Stimulated activated CD4-positive, alpha-beta T cell treated with anti-CD3 and anti-CD28 coated beads, Interleukin-4, amount 100 ng/mL, for 48 hours (primary cell): ENCODE measurements around the gene MFSD6L.

ENCODE experiments used
- DNase-seq, 2 donors: peaks; one replicate each; pipeline ENCODE4 v3.0.0-alpha.2; 2020; ENCODE audit warnings: low read depth in 2 of 2

Gene MFSD6L

GRCh38 chr17:8793649-8794048, 5.5 kb downstream of the MFSD6L start:
- no peak for DNase-seq

GRCh38 chr17:8792646-8793045, 6.5 kb downstream of the MFSD6L start:
- DNase-seq: no peak

GRCh38 chr17:8791910-8792270, 7.3 kb downstream of the MFSD6L start:
- no peak for DNase-seq

DNA sequence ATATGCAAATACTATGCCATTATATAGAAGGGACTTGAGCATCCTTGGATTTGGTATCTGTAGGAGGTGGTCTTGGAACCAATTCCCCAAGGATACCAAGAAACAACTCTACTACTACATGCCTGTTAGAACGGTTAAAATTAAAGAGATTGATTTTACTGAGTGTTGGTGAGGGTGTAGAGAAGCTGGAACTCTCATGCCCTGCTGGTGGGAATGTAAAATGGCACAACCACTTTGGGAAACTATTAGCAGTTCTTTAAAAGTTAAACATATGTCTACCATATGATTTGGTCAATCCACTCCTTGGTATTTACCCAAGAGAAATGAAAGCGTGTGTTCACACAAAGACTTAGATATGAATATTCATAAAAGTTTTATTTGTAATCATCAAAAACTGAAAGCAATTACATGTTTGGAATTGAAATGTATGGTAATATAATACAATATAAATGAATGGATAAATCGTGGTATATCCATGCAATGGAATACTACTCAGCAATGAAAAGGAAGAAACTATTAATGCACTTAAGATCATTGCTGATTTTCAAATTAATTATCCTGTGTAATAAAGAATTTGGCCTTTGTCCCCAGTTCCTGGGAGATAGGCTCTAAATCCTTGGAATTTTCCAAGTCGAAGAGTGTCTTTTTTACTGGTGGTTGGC, 7.8 kb downstream of the MFSD6L start:
- no peak for DNase-seq

DNA sequence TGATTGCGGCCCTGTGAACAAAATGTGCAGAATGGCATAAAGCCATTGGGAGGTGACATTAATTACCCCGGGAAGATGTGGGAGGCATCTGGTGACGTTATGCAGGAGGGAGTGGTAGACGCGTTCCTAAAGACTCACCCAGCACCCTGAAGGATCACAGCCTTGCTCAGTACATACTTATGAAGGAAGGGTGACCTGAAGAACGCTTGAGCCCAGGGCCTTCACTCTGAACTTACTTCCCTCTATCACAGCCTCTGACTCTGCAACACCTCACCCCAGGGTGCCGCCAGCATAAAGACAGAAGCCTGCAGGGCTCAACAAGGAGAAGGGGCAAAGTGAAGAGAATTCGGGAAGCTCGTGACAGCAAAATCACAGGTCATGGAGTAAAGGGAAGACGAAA, 9.4 kb downstream of the MFSD6L start:
- DNase-seq: no peak

GRCh38 chr17:8788998-8789397, 10.2 kb downstream of the MFSD6L start:
- no peak for DNase-seq

DNA sequence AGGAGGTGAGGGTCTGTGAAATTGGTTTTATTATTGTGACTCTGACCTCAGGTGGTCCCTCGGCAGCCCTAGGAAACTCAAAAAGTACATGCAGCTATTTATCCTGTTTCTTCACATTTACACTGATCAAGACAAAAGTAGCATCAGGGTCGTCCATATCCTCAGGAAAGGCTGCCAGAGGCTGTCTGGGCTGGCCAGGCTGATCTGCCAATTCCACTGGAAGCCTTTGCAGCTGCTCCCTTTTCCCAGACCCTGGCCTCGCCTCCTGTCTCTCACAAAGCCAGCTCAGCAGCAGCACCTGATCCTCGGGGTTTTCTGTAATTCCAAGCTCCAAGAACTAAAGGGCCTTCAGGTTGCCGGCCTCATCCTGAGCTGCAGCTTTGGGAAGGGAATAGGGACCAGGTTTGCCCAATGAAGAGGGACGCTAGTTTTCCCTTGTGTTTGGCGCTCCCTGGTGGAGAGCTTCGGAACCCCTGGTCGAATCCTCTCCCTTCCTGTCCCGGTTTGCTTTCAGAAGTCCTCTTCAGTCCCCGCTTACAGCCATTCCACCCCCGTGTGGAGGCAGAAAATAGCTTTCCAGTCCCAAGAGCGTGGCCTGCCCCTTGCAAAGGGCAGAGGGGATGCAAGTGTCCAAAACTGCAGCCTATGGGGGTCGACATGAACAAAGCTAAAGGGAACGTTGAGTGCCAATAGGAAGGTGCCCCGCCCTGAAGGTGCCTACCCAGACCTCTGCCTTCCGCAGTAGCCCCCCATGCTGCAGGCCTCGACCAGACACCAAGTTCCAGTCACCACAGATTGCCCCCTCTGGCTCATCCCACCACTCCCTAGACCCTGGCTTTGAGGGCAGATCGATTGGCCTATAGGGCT, 13.4 kb downstream of the MFSD6L start:
- DNase-seq: peak; percentile 59 to 74

- DNase-seq: no peak
These were observed 17.0 kb downstream of the MFSD6L start for GRCh38 chr17:8782176-8782575.

- no peak for DNase-seq
These were observed 17.4 kb downstream of the MFSD6L start for GRCh38 chr17:8781776-8782175.

- DNase-seq: no peak
These were observed 22.3 kb downstream of the MFSD6L start for GRCh38 chr17:8776881-8777280.

DNA sequence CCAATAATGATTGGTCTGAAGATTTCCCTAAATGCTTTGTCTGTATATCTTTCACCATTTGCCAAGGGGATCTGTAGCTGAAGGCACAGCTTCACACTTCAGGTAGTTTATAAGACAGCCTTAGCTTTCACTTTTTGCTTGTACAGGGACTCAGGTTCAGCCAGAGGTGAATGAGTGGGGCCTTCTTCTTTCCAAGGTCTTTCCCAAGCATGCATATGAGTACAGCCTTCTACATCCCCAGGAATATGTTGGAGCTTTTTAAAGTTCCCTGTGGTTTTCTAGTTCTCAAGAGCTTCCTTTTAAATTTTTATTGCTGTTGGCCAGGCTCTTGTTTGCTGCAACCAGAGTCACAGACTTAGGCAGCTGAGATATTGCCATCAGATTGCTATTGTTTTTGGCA, 22.9 kb downstream of the MFSD6L start:
- no peak for DNase-seq

GRCh38 chr17:8766731-8767130, 32.4 kb downstream of the MFSD6L start:
- DNase-seq: no peak

- no peak for DNase-seq
These were observed 37.2 kb downstream of the MFSD6L start for GRCh38 chr17:8762012-8762411.

DNA sequence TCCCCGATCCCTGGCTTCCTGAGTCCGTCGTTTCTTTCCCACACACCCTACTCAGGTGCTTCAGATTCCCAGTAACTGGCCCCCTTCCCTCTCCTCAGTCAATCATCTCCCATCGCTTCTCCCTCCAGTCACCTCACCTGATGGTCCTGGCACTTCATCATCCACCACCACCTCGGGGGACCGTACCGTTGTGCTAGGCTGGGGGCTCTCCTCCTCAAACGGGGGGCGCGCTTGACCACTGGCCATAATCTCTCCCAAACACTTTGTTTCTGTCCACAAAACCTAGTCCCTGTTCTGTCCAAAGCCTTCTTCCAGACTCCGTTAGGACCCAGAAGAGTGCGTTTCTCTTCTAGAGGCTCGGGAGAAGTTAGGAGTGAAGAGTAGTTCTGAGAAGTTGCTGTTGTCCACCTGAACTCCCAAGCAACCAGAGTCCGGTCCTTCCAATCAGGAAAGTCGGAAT, 41.0 kb downstream of the MFSD6L start, which contains the start of gene SPDYE4:
Gene SPDYE4 (minus strand): TSS at position 410 of the 460 bp plus-strand sequence. CDS start 164 bp downstream, at position 246.
- no peak for DNase-seq

GRCh38 chr17:8757189-8757588, 42.0 kb downstream of the MFSD6L start:
- DNase-seq: no peak

- no peak for DNase-seq
These were observed 43.4 kb downstream of the MFSD6L start for GRCh38 chr17:8755590-8756255.

GRCh38 chr17:8754890-8755289, 44.3 kb downstream of the MFSD6L start:
- no peak for DNase-seq

- no peak for DNase-seq
These were observed 45.2 kb downstream of the MFSD6L start for GRCh38 chr17:8753976-8754440.

GRCh38 chr17:8753136-8753975, 45.8 kb downstream of the MFSD6L start:
- DNase-seq: no peak

DNA sequence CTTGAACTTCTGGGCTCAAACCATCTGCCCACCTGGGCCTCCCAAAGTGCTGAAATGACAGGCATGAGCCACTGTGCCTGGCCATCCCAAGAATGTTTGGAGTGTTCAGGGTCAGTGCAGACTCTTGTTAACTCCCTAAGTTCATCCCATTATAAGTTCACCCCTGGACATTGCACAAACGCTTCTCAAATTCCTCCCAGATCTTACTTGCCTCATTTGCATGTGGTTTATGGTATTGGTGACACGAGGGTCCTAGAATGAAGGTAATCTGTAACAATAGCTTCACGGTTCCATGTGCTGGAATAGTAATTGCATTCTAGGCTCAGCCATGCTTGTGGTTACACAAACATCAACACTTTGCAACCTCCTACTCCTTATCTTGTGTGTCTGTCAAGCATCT, 49.5 kb downstream of the MFSD6L start:
- no peak for DNase-seq

- no peak for DNase-seq
These were observed 51.4 kb downstream of the MFSD6L start for GRCh38 chr17:8747742-8748141.
